Neural progenitor cell (in vitro differentiated cells): ENCODE results near the gene C10orf62.

Experiments used
- EZH2 ChIP-seq: fragments of 200-600 bp; sonication (generic); IDR thresholded peaks from 2 replicates; pipeline ENCODE4 v1.6.1; 2017; ENCODE audit warnings: antibody characterized with exemption, mild to moderate bottlenecking, moderate library complexity
- EZH2phosphoT487 ChIP-seq: fragments of 200-600 bp; sonication (generic); IDR thresholded peaks from 2 replicates; pipeline ENCODE4 v1.6.1; 2017; ENCODE audit warnings: antibody characterized with exemption
- TF ChIP-seq, protein P1 (sequence below): fragments of 200-600 bp; sonication (generic); IDR thresholded peaks from 2 replicates; pipeline ENCODE4 v1.5.1; 2017; ENCODE audit warnings: antibody characterized with exemption, mild to moderate bottlenecking

DNA sequence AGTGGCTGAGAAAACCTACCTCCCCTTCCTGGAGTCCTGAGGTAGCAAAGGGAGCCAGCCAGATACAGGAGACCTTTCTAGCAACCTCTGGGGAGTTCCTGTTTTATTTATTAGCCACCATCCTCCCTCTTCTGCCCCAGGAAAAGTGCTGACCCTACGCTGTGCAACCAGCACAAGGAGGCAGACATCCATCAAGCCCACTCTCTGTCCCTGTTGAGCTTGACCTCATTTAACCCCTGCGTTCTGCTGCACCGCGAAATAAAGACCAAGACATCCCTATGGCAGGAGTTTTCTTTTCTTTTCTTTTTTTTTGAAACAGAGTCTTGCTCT is 42.3 kb upstream of the C10orf62 start:
- TF ChIP-seq, protein P1, sequence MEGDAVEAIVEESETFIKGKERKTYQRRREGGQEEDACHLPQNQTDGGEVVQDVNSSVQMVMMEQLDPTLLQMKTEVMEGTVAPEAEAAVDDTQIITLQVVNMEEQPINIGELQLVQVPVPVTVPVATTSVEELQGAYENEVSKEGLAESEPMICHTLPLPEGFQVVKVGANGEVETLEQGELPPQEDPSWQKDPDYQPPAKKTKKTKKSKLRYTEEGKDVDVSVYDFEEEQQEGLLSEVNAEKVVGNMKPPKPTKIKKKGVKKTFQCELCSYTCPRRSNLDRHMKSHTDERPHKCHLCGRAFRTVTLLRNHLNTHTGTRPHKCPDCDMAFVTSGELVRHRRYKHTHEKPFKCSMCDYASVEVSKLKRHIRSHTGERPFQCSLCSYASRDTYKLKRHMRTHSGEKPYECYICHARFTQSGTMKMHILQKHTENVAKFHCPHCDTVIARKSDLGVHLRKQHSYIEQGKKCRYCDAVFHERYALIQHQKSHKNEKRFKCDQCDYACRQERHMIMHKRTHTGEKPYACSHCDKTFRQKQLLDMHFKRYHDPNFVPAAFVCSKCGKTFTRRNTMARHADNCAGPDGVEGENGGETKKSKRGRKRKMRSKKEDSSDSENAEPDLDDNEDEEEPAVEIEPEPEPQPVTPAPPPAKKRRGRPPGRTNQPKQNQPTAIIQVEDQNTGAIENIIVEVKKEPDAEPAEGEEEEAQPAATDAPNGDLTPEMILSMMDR: no peak
- no peak for TF ChIP-seq EZH2phosphoT487
- TF ChIP-seq EZH2: no peak
